Activated CD8-positive, alpha-beta memory T cell treated with anti-CD3 and anti-CD28 coated beads for 4 hours (primary cell): ENCODE measurements around the gene GTPBP2.
"Not testable (repeated sequence)": the region's sequence is repeated elsewhere in the genome, so short reads cannot be mapped to it uniquely, and the experiment has no call there.

Experiments used
- DNase-seq, 2 donors: peaks; one replicate each; pipeline ENCODE4 v3.0.0-alpha.2; 2020; ENCODE audit warnings: low read depth in 2 of 2

The GTPBP2 gene

DNA sequence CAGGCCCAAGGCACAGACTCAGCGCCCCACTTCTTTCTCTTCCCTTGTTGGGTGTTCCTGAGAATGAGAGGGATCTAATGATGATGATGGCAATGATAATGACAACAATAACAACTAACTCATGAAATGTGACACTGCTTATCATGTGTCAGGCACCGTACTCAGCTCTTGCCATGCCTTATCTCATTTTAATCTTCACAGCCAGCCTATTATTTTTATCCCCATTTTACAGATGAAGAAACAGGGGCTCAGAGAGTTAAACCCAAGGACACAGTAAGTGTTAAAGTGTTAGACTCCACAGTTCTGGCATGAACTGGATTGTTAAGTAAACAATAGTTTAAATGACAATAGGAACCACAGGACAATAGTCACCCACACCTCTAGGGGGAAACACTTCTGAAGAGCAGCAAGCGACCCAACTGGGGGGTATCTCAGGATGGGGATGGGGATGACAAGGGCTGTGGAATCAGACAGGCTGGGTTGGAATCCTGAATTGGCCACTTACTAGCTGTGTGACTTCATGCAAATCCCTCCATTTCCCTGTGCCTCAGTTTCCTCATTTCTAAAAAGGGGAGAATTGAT, 28.2 kb upstream of the GTPBP2 start:
- no peak for DNase-seq

DNA sequence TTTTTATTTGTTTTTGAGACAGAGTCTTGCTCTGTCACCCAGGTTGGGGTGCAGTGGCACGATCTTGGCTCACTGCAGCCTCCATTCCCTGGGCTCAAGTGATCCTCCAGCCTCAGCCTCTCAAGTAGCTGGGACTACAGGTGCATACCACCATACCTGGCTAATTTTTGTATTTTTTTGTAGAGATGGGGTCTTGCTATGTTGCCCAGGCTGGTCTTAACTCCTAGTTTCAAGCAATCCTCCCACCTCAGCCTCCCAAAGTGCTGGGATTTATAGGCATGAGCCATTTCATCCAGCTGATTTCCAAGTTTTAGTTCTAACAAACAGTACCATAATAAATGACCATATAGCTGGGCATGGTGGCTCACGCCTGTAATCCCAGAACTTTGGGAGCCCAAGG, 23.8 kb upstream of the GTPBP2 start:
- not testable (repeated sequence) for DNase-seq

DNA sequence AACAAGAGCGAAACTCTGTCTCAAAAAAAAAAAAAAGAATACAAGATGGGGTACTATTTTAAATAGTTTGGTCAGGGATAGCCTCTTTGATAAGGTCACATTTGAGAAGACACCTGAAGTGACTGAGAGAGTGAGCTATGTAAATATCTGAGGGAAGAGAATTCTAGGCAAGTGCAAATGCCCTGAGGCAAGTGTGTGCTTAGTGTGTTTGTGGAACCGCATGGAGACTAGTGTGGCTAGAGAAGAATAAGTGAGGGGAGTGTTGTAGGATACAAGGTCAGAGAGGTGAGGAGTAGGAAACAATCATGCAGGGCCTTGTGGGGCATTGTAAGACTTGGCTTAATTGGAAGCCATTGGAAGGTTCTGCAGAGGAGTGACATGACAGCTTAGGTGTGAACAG, 19.2 kb upstream of the GTPBP2 start:
- DNase-seq: no peak

DNA sequence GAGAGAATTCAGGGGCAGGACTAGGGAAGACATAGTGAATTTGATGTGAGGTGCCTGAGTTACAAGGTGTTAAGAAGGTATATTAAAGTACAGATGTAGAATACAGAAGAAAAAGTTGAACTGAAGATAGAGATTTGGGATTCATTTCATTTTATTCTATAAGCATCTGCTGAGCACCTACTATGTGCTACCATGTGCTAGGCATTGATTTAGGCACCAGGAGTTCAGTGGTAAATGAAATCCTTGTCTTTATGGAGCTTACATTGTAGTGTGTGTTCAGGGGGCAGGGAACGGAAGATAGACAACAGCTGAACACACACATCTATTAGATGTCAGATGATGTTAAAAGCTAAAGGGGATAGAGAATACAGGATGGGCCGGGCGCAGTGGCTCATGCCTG, 18.5 kb upstream of the GTPBP2 start:
- DNase-seq: no peak

DNA sequence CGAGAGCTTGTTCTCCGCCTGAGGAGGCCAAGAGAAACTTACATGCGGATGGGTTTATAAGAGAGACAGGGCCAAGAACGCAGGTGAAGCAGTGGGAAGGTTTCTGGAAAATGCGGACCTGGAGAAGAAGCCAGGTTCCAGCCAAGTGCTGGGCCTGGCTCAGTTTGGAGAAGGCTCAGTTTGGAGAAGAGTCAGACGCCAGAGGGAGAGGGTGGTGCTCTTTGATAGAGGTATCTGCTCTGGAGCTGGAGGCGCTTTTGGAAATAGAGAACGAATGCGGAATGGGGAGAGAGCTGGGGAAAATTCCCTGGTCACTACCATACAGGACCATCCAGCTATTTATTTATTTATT, 16.5 kb upstream of the GTPBP2 start:
- DNase-seq: no peak

DNA sequence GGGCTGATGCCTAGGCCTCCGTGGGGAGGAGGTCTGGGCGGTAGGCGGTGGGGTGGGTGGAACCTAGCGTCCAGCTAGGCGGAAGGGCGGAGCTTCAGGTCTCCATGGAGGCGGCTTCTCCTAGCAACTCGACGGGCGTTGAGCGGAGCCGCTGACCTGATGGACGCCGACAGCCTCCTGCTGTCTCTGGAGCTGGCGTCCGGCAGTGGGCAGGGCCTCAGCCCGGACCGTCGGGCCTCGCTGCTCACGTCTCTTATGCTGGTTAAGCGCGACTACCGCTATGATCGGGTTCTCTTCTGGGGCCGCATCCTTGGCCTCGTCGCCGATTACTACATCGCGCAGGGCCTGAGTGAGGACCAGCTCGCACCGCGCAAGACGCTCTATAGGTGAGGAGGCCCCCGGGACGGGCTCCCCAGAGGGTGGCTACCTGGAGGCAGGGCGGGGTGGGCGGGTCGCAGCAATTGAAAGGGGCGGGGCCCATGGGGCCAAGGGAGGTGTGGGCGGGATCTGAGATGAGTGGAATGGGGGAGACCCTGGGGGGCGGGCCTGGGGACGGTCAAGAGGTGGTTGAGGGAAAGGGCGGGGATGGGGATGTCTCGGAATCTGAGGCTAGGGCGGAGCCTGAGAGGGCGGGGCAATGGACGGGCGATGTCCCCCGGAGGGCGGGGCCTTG, 16.0 kb upstream of the GTPBP2 start, which contains the start of gene RSPH9:
Gene RSPH9 (plus strand): TSS at position 97 of the 673 bp plus-strand sequence. CDS start 63 bp downstream, at position 160.
- DNase-seq: no peak

DNA sequence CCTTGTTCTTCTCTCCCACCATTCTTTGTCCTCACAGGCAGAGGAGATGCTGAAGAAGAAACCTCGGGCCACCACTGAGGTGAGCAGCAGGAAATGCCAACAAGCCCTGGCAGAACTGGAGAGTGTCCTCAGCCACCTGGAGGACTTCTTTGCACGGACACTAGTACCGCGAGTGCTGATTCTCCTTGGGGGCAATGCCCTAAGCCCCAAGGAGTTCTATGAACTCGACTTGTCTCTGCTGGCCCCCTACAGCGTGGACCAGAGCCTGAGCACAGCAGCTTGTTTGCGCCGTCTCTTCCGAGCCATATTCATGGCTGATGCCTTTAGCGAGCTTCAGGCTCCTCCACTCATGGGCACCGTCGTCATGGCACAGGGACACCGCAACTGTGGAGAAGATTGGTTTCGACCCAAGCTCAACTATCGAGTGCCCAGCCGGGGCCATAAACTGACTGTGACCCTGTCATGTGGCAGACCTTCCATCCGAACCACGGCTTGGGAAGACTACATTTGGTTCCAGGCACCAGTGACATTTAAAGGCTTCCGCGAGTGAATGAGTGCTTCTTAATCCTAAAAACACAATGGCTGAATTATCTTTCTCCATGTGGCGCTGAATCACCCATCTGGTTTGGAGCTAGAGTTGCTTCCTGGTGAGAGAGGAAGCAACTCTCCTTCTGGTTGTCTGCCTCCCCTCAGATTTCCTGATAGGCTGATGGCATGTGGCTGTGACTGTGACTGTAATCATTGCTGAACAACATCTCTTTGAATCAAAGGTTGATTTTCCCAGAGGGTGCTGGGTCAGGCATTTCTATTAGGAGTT, 11.1 kb upstream of the GTPBP2 start:
- no peak for DNase-seq

DNA sequence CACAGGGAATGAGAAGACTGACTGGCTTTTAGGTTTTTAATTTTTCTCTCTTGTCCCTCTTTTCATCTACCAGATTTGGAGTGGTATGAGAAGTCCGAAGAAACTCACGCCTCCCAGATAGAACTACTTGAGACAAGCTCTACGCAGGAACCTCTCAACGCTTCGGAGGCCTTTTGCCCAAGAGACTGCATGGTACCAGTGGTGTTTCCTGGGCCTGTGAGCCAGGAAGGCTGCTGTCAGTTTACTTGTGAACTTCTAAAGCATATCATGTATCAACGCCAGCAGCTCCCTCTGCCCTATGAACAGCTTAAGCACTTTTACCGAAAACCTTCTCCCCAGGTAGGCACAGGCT, 7.2 kb upstream of the GTPBP2 start:
- no peak for DNase-seq

DNA sequence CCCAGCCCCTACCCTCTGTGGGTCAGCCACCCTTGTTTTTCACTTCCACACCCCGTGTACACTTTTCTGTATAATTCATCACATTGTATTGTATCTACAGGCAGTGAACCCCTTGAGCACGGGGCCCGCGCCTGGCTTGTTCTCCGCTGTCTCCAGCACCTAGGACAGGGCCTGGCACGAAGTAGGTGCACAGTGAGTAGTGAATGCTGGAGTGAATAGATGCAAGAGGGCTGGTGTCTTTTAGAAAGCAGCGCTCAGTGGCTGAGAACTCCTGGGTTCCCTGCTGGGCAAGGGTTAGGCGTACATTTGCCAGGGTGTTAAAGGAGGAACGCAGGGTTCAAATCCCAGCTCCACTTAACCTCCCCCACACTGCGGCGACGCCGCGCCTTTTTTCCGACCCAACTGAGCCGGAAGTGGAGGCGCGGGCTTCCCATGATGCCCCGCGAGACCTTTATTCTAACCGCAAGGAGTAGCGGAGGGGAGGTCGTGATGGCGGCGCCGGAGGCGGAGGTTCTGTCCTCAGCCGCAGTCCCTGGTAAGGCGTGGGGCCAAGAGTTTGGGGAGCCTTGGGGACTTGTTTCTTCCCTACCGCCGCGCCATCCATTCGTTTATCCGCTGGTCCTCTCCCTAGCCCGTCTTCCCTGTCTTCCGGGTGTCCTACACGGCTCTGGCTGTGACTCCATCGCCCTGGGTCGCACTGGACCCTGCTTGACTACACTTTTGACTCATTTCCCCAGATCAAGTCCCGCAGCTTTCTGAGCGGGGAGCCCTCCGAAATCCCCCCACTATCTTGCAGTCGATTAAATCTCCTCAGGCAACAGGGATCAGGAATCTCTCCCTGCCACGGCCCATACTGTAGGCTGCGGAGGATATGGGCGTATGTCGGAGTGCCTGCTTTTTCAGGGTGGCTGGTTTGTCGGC, 6.6 kb upstream of the GTPBP2 start, which contains the start of gene MAD2L1BP:
Gene MAD2L1BP (plus strand): TSS at position 454 of the 921 bp plus-strand sequence. CDS start 36 bp downstream, at position 490.
- peak; percentile 76 for DNase-seq

DNA sequence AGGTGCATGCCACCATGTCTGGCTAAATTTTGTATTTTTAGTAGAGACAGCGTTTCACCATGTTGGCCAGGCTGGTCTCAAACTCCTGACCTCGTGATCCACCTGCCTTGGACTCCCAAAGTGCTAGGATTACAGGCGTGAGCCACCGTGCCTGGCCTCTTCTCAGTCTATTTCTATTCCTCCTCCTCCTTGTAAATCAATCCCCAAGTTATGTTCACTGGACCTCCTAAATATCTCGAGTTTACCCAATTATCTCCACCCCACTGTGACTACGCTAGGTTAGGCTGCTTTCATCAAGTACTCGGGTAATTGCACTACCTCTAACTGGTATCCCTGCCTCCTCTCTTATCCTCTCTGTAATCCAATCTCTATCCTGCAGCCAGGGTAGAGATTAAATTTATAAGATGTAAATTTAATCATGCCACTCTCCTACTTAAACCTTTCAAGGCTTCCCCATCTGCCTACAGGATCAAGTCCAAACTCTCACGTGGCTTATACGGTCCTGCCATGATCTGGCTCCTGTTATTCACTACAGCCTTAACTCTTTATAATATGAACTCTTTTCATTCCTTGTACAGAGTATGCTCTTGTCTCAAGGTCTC, 5.7 kb upstream of the GTPBP2 start:
- DNase-seq: no peak

DNA sequence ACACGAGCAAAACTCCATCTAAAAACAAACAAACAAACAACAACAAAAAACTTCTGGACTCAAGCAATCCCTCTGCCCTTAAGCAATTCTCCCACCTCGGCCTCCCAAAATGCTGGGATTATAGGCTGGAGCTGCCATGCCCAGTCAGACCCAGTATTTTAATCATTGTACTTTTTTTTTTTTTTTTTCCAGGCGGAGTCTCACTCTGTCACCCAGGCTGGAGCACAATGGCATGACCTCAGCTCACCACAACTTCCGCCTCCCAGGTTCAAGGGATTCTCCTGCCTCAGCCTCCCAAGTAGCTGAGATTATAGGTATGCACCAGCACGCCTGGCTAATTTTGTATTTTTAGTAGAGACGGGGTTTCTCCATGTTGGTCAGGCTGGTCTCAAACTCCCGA, 3.9 kb upstream of the GTPBP2 start:
- not testable (repeated sequence) for DNase-seq

DNA sequence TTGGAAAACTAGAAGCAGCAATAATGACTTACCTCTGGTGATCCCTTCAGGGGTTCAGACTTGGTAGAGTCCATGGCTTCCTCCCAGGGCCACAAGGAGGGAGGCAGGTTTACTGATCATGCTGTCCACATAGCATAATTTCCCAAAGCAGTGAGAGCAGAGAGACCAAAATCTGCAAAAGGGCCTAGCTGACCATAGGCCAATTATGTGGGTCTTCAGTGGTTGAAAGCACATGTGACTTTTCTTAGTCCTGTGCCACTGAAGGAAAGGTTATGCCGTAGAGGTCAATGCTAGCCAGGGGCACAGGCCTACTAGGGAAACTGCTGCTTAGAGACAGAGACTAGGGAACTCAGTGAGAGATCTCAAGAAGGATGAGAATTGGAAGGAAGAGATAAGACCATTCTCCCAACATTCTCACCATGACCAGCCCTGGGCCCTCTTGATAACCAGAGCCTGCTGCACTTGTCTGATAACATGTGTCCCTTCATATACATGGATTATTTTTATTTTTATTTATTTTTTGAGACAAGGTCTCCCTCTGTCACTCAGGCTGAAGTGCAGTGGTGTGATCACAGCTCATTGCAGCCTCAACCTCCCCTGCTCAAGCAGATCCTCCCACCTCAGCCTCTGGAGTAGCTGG, 2.0 kb upstream of the GTPBP2 start:
- DNase-seq: no peak

DNA sequence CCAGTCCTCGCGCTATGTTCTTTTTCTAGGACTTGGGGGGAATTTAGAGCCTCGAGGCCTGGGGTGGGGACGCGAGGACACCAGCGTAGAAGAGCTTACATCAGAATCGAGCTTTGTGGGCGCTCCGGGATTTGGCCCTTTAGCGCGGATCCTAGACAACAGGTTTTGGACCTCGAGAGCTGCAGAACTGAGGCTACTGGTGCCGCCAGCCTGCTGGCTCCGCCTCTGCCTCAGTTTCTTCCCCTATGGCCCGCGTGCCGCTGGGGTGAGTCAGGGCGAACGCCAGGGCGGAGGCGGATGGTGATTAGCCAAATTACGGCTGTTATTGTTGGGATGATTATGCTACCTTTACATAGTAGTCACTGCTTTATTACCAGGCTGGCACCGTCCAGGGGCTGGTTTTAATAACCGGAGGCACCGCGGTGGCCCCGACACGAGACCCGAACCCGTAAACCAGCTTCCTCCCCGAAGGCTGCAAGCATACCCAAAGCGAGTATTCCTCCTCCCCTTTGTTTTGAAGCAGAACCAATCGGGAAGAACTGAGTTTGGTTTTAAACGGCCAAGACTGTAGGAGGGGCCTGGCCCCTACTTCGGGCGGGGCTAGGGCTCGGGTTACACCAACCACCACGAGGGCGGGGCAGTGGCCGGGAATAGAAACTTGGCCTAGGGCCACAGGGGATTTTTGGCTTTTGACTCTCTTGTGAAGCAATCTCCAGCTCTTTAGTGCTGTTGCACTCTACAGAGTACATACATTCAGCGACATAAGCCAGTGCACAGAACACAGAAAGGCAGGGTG, 639 bp upstream of the GTPBP2 start:
- peak; percentile 69 to 70 for DNase-seq

DNA sequence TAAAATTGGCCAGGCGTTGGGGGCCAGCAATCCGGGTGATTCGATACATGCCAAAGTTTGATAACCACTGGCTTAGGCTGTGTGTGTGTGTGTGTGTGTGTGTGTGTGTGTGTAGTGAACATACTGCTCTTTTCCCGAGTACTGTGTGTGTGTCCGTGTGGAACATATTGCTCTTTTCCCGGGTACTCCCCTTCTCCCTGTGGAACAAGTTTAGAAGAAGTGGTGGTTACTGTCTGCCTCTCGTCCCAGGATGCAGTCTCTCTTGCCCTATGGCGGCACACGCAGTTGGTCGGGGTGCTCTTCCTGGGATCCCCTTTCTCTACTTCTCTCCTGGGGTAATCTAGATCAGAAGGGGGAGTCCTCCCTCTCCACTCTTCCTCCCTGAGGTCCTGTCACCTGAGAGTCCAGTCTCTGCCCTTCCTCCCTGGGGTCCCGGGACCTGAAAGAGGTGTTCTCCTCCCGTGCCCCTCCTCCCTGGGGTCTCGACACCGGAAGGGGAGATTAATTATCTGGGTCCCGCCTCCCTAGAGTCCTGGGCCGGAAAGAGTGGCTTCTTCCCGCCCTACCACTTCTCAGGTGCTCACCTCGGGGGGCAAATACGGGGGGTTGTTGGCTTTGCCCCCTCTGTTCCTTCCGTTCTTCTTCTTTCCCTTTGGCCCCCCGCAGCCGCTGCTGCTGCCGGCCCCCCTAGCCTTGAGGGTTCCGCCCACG, 516 bp downstream of the GTPBP2 start:
- DNase-seq: no peak

DNA sequence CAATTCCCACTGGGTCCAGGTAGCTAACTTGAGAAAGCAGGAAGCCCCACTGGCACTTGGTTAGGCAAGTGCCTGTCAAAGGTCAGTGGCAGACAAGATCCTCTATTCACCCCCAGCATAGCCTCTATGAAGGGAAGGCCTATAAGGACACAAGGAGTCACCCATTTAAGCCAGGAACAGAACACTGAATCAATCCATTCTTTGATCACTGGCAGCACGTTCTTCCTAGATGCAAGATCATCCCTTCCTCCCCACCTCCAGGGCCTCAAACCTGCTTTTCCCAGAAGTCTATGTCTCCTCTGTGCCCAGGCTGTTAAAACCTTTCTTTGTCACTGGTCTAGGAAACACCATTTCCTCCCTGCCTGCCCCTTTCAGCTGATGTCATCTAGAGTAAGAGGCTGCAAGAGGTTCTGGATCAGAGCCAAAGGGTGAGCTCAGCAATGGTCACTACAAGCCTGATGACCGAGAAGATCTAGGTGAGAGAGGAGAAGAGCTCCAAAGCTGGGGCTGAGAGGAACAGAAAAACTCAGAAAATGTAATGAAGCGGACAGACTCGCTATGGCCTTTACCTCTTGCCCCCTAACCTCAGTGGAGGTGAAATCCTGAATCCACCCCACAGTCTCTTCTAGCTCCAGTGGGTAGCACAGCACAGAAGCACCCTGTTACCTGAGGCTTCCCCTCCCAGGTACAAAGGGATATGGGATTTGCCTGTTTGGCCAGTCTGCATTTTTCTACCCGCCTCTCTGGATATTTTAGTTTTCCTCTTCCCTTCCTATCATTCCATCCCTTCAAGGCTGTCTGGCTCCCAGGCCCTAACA, 1.8 kb downstream of the GTPBP2 start:
- no peak for DNase-seq

DNA sequence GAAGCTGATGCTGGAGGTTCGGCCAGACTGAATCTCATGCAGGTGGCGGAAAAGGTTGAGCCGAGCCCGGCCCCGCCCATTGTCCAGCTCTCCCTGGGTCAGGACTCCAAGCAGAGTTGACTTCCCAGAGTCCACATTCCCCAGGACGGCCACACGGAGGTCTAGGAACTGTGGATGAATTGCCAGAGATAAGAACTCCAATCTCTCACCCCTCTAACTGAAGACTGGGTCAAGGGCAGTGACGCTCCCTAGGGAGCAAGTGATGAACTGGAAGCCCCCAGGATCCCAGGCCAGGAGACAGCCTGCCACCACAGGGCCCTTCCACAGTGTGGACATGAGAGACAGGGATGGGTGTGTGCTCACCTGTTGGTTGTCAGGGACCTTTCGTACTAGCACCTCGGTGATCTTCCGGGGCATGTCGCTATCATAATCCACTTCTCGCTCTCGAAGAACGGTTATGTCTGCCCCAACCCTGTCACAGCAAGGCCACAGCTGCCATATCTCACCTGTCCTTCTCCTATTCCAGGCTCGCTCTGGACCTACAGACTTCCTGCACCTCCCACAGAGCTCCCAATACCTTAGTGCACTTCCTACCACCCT, 3.6 kb downstream of the GTPBP2 start:
- DNase-seq: no peak

DNA sequence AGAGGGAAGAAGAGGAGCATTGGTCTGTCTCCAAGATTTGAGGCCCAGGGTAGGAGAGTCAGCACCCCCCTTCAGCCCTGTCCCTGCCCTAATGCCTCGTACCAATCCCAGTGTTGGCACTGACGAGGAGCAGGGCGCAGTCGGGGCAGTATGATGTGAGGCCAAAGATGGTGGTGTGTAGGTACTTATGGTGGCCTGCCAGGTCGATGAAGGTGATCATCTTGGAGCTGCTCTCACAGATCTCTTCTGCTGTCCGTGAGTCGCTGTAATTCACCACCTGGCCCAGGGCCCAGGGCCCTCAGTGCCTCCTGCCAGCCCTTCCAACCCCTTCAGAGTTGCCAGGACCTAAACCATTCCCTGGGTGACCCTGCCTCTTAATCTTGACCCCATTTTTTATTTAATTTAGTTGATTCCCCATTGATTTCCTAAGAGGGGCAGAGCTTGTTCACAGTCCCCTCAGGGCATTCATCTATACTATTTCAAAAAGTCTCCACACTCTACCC, 4.2 kb downstream of the GTPBP2 start:
- DNase-seq: no peak
